ENCODE data around the gene DHH. TPM values are rescaled to one million over a fixed set of nuclear protein-coding genes. Genes with fewer than 3 reads are reported as not detected.

The DHH gene
- total and polyA plus RNA-seq, 10 of the 15 experiments (the other 5 are each of a cell fraction or from before 2014, with no cell fraction given): 0.01 TPM; not detected in 9

DNA sequence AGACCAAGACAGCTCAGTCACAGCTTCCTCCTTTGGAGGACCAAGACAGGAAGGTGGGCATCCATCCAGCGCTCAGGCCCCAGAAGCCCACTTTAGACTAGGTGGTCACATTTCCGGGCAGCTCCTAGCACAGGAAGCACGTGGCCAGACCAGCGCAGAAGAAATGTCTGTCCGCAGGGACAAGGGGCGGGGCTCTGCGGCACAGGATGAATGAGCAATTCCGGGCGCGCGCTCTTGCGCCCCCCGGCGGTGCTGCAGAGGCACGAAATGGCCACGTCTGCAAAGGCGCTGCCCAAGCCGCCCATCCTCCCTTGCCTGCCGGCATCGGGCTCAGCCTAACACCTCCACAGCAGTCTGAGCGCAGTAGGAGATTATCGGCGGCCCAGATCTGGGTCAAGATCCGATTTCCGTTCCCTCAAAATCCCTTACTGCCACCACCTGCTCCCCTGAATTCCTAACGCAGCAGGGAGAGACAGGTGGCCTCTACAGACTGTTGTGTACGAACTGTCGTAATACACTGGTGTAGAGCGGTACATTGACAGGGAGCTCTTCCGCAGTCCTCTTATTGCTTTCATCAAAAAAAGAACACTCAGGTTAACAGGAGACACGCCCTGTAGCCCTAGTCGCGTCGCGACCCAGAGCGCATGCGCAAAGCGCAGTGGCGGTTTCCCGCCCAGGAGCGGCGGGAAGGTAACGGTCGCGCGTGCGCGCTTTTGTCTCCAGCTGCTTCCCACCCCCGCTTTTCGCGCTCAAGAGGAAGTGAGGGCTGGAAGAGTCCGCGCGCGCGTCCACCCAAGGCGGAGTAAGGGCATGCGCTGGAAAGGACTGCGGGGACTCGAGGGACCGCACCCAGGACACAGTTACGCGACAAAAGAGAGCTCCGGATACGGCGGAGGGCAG is 35.8 kb upstream of the DHH start (continued):
- TF ChIP-seq, protein P1, sequence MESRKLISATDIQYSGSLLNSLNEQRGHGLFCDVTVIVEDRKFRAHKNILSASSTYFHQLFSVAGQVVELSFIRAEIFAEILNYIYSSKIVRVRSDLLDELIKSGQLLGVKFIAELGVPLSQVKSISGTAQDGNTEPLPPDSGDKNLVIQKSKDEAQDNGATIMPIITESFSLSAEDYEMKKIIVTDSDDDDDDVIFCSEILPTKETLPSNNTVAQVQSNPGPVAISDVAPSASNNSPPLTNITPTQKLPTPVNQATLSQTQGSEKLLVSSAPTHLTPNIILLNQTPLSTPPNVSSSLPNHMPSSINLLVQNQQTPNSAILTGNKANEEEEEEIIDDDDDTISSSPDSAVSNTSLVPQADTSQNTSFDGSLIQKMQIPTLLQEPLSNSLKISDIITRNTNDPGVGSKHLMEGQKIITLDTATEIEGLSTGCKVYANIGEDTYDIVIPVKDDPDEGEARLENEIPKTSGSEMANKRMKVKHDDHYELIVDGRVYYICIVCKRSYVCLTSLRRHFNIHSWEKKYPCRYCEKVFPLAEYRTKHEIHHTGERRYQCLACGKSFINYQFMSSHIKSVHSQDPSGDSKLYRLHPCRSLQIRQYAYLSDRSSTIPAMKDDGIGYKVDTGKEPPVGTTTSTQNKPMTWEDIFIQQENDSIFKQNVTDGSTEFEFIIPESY (IDR thresholded peaks at IDR 0.05): peak; percentile 73; the same call in 1 of the 2 replicates
- TF ChIP-seq, protein P2, sequence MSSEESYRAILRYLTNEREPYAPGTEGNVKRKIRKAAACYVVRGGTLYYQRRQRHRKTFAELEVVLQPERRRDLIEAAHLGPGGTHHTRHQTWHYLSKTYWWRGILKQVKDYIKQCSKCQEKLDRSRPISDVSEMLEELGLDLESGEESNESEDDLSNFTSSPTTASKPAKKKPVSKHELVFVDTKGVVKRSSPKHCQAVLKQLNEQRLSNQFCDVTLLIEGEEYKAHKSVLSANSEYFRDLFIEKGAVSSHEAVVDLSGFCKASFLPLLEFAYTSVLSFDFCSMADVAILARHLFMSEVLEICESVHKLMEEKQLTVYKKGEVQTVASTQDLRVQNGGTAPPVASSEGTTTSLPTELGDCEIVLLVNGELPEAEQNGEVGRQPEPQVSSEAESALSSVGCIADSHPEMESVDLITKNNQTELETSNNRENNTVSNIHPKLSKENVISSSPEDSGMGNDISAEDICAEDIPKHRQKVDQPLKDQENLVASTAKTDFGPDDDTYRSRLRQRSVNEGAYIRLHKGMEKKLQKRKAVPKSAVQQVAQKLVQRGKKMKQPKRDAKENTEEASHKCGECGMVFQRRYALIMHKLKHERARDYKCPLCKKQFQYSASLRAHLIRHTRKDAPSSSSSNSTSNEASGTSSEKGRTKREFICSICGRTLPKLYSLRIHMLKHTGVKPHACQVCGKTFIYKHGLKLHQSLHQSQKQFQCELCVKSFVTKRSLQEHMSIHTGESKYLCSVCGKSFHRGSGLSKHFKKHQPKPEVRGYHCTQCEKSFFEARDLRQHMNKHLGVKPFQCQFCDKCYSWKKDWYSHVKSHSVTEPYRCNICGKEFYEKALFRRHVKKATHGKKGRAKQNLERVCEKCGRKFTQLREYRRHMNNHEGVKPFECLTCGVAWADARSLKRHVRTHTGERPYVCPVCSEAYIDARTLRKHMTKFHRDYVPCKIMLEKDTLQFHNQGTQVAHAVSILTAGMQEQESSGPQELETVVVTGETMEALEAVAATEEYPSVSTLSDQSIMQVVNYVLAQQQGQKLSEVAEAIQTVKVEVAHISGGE (CRISPR knock-in tag; IDR thresholded peaks at IDR 0.05): no peak; the same call in 1 of the 2 replicates
- TF ChIP-seq MYB (IDR thresholded peaks at IDR 0.05; ENCODE audit: borderline replicate concordance, low read depth, low read length) (peak; percentile 40; the same call in 1 of the 2 replicates), TCF12 (IDR thresholded peaks at IDR 0.05; ENCODE audit: low read depth, low read length) (peak; percentile 86), TBL1XR1 (IDR thresholded peaks at IDR 0.05; ENCODE audit: low read depth, low read length) (0 out of 2 replicates have a peak, but pooled peaks have one; percentile 15), MYC (IDR thresholded peaks at IDR 0.05; ENCODE audit: insufficient read depth, insufficient read length, insufficient replicate concordance, low read length, severe bottlenecking) (peak; percentile 24), NR2C2 (IDR thresholded peaks at IDR 0.05; ENCODE audit: borderline replicate concordance, control insufficient read depth, insufficient read length, low read depth) (no peak), TCF3 (IDR thresholded peaks at IDR 0.05; ENCODE audit: borderline replicate concordance, insufficient read depth, low read depth, low read length) (peak; percentile 65; the same call in 1 of the 2 replicates), SMARCA5 (IDR thresholded peaks at IDR 0.05) (peak; percentile 95), ESRRA (IDR thresholded peaks at IDR 0.05; ENCODE audit: low read length) (no peak; the same call in 1 of the 2 replicates), NFYA (IDR thresholded peaks at IDR 0.05; ENCODE audit: borderline replicate concordance, low read depth, low read length) (no peak), MXI1 (IDR thresholded peaks at IDR 0.05; ENCODE audit: low read depth, low read length) (peak; percentile 99), CBX3 (IDR thresholded peaks at IDR 0.05; ENCODE audit: borderline replicate concordance, low read depth) (no peak)
- TF ChIP-seq, protein P3, sequence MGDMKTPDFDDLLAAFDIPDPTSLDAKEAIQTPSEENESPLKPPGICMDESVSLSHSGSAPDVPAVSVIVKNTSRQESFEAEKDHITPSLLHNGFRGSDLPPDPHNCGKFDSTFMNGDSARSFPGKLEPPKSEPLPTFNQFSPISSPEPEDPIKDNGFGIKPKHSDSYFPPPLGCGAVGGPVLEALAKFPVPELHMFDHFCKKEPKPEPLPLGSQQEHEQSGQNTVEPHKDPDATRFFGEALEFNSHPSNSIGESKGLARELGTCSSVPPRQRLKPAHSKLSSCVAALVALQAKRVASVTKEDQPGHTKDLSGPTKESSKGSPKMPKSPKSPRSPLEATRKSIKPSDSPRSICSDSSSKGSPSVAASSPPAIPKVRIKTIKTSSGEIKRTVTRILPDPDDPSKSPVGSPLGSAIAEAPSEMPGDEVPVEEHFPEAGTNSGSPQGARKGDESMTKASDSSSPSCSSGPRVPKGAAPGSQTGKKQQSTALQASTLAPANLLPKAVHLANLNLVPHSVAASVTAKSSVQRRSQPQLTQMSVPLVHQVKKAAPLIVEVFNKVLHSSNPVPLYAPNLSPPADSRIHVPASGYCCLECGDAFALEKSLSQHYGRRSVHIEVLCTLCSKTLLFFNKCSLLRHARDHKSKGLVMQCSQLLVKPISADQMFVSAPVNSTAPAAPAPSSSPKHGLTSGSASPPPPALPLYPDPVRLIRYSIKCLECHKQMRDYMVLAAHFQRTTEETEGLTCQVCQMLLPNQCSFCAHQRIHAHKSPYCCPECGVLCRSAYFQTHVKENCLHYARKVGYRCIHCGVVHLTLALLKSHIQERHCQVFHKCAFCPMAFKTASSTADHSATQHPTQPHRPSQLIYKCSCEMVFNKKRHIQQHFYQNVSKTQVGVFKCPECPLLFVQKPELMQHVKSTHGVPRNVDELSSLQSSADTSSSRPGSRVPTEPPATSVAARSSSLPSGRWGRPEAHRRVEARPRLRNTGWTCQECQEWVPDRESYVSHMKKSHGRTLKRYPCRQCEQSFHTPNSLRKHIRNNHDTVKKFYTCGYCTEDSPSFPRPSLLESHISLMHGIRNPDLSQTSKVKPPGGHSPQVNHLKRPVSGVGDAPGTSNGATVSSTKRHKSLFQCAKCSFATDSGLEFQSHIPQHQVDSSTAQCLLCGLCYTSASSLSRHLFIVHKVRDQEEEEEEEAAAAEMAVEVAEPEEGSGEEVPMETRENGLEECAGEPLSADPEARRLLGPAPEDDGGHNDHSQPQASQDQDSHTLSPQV (IDR thresholded peaks at IDR 0.05): no peak
- TF ChIP-seq, protein P4, sequence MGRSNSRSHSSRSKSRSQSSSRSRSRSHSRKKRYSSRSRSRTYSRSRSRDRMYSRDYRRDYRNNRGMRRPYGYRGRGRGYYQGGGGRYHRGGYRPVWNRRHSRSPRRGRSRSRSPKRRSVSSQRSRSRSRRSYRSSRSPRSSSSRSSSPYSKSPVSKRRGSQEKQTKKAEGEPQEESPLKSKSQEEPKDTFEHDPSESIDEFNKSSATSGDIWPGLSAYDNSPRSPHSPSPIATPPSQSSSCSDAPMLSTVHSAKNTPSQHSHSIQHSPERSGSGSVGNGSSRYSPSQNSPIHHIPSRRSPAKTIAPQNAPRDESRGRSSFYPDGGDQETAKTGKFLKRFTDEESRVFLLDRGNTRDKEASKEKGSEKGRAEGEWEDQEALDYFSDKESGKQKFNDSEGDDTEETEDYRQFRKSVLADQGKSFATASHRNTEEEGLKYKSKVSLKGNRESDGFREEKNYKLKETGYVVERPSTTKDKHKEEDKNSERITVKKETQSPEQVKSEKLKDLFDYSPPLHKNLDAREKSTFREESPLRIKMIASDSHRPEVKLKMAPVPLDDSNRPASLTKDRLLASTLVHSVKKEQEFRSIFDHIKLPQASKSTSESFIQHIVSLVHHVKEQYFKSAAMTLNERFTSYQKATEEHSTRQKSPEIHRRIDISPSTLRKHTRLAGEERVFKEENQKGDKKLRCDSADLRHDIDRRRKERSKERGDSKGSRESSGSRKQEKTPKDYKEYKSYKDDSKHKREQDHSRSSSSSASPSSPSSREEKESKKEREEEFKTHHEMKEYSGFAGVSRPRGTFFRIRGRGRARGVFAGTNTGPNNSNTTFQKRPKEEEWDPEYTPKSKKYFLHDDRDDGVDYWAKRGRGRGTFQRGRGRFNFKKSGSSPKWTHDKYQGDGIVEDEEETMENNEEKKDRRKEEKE (IDR thresholded peaks at IDR 0.05): no peak
